ENCODE results near the gene TJP3.

Gene TJP3

GRCh38 chr19:3720349-3720917, 12.2 kb downstream of the TJP3 start:
- DNase-seq: no peak

- peak; percentile 83 for DNase-seq
These were observed 13.1 kb downstream of the TJP3 start for GRCh38 chr19:3721131-3721886.

GRCh38 chr19:3721887-3722442, 13.8 kb downstream of the TJP3 start:
- DNase-seq: no peak

- no peak for DNase-seq
These were observed 14.4 kb downstream of the TJP3 start for GRCh38 chr19:3722443-3723109.

GRCh38 chr19:3723110-3723488, 14.9 kb downstream of the TJP3 start:
- DNase-seq: no peak

- no peak for DNase-seq
These were observed 15.7 kb downstream of the TJP3 start for GRCh38 chr19:3723883-3724282.

GRCh38 chr19:3725121-3725520, 16.9 kb downstream of the TJP3 start:
- no peak for DNase-seq

GRCh38 chr19:3725640-3726310, 17.6 kb downstream of the TJP3 start:
- peak; percentile 46 for DNase-seq

- no peak for DNase-seq
These were observed 22.3 kb downstream of the TJP3 start for GRCh38 chr19:3730457-3730958.

GRCh38 chr19:3732108-3732507, 23.9 kb downstream of the TJP3 start:
- DNase-seq: no peak

- DNase-seq: no peak
These were observed 25.5 kb downstream of the TJP3 start for GRCh38 chr19:3733549-3734309.

- DNase-seq: no peak
These were observed 26.1 kb downstream of the TJP3 start for GRCh38 chr19:3734310-3734600.

- DNase-seq: no peak
These were observed 28.0 kb downstream of the TJP3 start for GRCh38 chr19:3736106-3736724.

GRCh38 chr19:3737487-3738205, 29.5 kb downstream of the TJP3 start:
- no peak for DNase-seq

- no peak for DNase-seq
These were observed 30.5 kb downstream of the TJP3 start for GRCh38 chr19:3738477-3739220.

GRCh38 chr19:3740431-3740830, 32.2 kb downstream of the TJP3 start:
- DNase-seq: no peak

GRCh38 chr19:3743486-3743885, 35.3 kb downstream of the TJP3 start:
- no peak for DNase-seq

GRCh38 chr19:3745363-3746045, 37.3 kb downstream of the TJP3 start:
- no peak for DNase-seq

- no peak for DNase-seq
These were observed 38.3 kb downstream of the TJP3 start for GRCh38 chr19:3746371-3747056.
